HEK293T (cell line): ENCODE results near the gene TARS3.

Experiments used
- ARNT ChIP-seq: fragments of 450-650 bp; IDR thresholded peaks from 2 replicates; pipeline ENCODE4 v1.6.1; 2017; ENCODE audit warnings: mild to moderate bottlenecking
- CTBP1 ChIP-seq: fragments of 450-650 bp; IDR thresholded peaks from 2 replicates; pipeline ENCODE4 v1.6.1; 2016; ENCODE audit warnings: borderline replicate concordance
- FOXA1 ChIP-seq: fragments of 450-650 bp; IDR thresholded peaks from 2 replicates; pipeline ENCODE4 v1.6.1; 2016; ENCODE audit warnings: mild to moderate bottlenecking
- FOXK2 ChIP-seq: fragments of 450-650 bp; IDR thresholded peaks from 2 replicates; pipeline ENCODE4 v1.6.1; 2016; ENCODE audit warnings: mild to moderate bottlenecking
- HDGF ChIP-seq: fragments of 450-650 bp; IDR thresholded peaks from 2 replicates; pipeline ENCODE4 v1.6.1; 2017; ENCODE audit warnings: antibody characterized with exemption, borderline replicate concordance
- L3MBTL2 ChIP-seq: fragments of 450-650 bp; conservative IDR thresholded peaks from 2 replicates; pipeline ENCODE4 v1.6.1; 2016; ENCODE audit warnings: mild to moderate bottlenecking
- LEF1 ChIP-seq: fragments of 450-650 bp; IDR thresholded peaks from 2 replicates; pipeline ENCODE4 v1.6.1; 2017; ENCODE audit warnings: mild to moderate bottlenecking, borderline replicate concordance
- NFRKB ChIP-seq: fragments of 450-650 bp; IDR thresholded peaks from 2 replicates; pipeline ENCODE4 v1.6.1; 2016; ENCODE audit warnings: mild to moderate bottlenecking, moderate library complexity
- SP1 ChIP-seq: fragments of 450-650 bp; IDR thresholded peaks from 2 replicates; pipeline ENCODE4 v1.6.1; 2017
- SUZ12 ChIP-seq: fragments of 450-650 bp; IDR thresholded peaks from 2 replicates; pipeline ENCODE4 v1.6.1; 2016; ENCODE audit warnings: mild to moderate bottlenecking
- TARDBP ChIP-seq: fragments of 450-650 bp; IDR thresholded peaks from 2 replicates; pipeline ENCODE4 v1.6.1; 2016
- ZNF384 ChIP-seq: fragments of 450-650 bp; IDR thresholded peaks from 2 replicates; pipeline ENCODE4 v1.6.1; 2016

GRCh38 chr15:101675015-101675414 is 49.3 kb downstream of the TARS3 start:
- no peak for TF ChIP-seq FOXA1
- no peak for TF ChIP-seq SUZ12
- no peak for TF ChIP-seq SP1
- TF ChIP-seq CTBP1, result no peak
- TF ChIP-seq ARNT, result no peak
- no peak for TF ChIP-seq ZNF384
- TF ChIP-seq LEF1, result no peak
- TF ChIP-seq NFRKB, result no peak
- TF ChIP-seq FOXK2, result no peak
- no peak for TF ChIP-seq TARDBP
- no peak for TF ChIP-seq HDGF
- no peak for TF ChIP-seq L3MBTL2
